ENCODE results near the gene SRRM2.

The SRRM2 gene

DNA sequence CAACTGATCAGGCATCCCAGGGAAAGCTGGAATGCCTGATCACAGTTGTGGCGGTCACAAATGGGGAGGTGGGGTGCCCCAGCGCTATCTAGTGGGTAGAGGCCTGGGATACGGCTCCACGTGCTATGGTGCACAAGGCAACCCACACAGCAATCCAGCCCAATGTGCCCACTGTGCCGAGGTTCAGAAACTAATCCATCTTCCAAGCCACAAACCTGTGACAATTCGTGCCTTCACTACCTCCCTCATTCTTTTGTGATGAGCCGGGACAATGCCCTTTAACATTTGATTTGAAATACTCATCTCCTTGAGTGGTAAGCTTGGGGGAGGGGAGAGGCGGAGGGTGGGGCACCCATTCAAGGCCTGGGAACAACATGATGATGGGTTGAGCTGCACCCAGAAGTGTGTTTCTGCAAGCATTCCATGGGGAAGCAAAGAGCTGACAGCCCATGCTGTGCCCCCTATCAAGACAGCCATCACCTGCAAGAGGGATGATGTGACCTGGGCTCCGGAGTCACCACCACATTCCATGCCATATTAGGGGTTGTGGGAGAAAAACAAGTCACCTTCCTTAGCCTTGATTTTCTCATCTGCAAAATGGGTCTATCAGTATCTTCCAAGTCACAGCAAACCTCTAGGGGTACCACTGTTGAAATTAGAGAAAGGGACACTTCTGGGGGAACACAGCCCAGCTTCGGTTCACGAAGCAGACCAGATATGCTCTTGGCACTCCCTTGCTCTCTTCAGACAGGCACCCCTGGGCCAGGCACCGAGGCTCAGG, 20.9 kb downstream of the SRRM2 start:
- H3K4me3 ChIP-seq (replicated peaks in 1 of 2; ENCODE audit: low read depth in 2 of 2, low read length in 2 of 2), result no peak overlapping the region
- DNase-seq (ENCODE audit: low read depth in 2 of 2), result peak in 1 of 2 donors; percentile 52
- TF ChIP-seq, protein P1, sequence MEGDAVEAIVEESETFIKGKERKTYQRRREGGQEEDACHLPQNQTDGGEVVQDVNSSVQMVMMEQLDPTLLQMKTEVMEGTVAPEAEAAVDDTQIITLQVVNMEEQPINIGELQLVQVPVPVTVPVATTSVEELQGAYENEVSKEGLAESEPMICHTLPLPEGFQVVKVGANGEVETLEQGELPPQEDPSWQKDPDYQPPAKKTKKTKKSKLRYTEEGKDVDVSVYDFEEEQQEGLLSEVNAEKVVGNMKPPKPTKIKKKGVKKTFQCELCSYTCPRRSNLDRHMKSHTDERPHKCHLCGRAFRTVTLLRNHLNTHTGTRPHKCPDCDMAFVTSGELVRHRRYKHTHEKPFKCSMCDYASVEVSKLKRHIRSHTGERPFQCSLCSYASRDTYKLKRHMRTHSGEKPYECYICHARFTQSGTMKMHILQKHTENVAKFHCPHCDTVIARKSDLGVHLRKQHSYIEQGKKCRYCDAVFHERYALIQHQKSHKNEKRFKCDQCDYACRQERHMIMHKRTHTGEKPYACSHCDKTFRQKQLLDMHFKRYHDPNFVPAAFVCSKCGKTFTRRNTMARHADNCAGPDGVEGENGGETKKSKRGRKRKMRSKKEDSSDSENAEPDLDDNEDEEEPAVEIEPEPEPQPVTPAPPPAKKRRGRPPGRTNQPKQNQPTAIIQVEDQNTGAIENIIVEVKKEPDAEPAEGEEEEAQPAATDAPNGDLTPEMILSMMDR (IDR thresholded peaks at IDR 0.05; ENCODE audit: low read depth, low read length), result no peak

DNA sequence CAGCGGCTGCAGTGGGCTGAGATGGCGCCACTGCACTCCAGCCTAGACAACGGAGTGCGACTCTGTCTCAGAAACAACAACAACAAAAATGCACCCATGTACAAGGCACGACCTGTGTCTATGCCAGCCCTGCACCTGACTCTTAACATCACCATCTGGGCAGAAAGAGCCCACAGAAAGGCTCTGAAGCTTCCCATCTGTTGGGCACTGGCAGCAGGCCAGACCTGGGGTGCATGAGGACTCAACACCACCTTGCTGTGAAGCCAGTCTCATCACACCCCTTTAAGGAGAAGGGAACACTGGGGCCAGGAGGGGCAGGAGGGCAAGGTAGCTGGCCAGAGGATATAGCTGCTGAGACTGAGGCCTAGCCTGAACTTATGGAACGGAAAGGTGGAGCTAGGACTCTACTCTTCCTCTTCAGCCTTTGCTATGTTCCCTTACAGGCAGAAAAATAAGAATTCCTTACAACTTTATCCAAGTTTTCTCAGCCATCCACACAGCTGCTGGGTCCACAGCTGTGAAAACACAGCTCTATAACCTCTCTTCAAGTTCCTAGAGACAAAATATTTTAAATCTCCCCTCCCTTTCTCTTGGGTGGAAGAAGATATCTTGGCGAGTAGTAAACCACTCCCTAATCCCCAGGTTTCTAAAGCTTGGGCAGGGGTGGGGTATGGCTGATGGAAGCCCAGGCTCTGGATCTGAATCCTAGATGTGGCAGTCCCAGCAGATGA, 21.9 kb downstream of the SRRM2 start:
- no peak for DNase-seq (ENCODE audit: low read depth in 2 of 2)
- H3K4me3 ChIP-seq (replicated peaks in 1 of 2; ENCODE audit: low read depth in 2 of 2, low read length in 2 of 2), result no peak overlapping the region
- TF ChIP-seq, protein P1 (IDR thresholded peaks at IDR 0.05; ENCODE audit: low read depth, low read length), result no peak

DNA sequence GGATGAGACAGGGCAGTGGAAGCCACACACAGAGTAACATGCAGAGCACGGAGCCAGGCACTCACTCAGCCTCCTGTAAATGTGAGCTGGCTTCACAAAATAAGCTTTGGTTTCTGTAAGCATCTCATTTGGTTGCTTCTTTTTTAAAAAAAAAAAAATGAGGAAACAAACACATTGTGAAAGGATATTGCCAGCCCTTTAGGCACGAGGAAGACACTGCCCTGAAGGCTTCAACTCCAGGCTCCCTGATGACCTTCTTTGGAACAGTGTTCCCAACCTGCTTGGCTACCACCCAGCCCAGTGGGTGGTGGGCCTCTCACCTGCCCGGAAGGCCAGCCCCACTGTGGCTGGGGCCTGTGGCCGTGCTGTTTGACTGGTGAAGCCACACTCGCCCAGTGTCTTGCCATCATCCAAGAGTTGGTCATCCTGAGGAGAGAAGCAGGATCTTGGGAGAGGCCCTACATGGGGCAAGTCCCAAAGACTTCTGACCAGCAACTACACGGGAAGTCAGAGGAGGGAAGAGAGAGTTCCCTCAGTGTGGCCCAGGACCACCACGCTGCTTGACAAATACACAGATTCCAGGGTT, 22.8 kb downstream of the SRRM2 start:
- TF ChIP-seq, protein P1 (IDR thresholded peaks at IDR 0.05; ENCODE audit: low read depth, low read length), result no peak
- H3K4me3 ChIP-seq (replicated peaks in 1 of 2; ENCODE audit: low read depth in 2 of 2, low read length in 2 of 2), result no peak overlapping the region
- DNase-seq (ENCODE audit: low read depth in 2 of 2), result no peak

DNA sequence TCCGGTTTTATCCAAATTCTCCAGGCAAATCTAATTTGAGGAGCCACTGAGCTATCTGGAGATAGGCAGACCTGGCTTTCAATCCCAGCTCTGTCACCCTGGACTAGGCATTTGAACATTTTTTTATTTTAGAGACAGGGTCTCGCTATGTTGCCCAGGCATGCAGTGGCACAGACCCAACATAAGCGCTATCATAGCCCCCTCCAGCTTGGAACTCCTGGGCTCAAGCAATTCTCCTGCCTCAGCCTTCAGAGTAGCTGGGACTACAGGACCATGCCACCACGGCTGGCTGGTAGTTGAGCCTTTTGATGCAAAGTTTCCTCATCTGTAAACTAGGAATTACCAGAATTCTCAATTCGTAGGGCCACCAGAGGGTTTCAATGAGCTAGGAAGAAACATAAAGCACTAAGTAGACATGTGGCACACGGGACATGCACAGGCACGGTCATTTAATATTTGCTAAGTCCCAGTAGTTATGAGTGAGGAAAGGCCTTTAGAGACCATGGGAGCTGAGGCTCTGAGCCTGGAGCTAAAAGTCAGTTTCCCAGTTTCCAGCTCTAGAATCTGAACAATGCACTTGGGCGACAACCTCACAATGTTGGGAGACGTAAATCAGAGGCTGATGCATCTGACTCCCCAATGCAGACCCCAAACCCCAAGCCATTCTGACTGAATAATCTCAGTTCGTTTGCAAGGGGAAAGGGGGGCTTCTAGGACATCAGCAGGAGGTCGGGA, 23.5 kb downstream of the SRRM2 start:
- peak overlapping the region; percentile 88 to 95 for H3K4me3 ChIP-seq (replicated peaks in 1 of 2; ENCODE audit: low read depth in 2 of 2, low read length in 2 of 2)
- DNase-seq (ENCODE audit: low read depth in 2 of 2), result no peak
- TF ChIP-seq, protein P1 (IDR thresholded peaks at IDR 0.05; ENCODE audit: low read depth, low read length), result no peak

DNA sequence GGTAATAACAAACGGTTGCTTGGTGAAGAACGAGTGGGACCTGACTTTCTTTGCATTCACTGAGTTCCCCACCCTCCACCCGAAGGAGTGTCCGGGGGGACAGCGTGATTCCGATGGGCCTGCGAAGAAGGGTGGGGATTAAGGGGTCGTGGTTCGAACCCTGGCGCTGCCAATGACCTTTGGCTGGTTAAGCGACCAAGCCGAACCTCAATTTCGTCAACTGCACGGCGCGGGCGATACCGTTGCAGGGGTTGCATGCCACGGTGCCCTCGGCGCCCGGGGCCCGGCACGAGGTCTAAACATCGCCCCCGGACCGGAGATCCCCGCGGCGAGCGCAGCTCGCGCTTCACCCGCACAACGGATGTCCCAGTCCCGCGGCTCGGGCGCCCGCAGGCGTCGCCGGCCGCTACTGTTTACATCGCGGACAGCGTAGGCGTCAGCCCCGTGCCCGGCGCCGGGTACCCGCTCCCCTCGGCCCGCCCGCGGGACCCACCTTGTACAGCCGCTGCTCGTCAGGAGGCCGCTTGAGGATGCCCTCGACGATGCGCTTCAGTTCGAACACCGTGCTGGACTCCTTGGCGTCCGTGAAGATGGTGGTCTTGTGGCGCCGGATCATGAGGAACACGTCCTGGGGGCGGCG, 24.2 kb downstream of the SRRM2 start:
- no peak for DNase-seq (ENCODE audit: low read depth in 2 of 2)
- TF ChIP-seq, protein P1 (IDR thresholded peaks at IDR 0.05; ENCODE audit: low read depth, low read length), result no peak
- H3K4me3 ChIP-seq (replicated peaks in 1 of 2; ENCODE audit: low read depth in 2 of 2, low read length in 2 of 2), result peak overlapping the region; percentile 88 to 95
